ENCODE data around the gene OMA1. TPM values are rescaled to one million over a fixed set of nuclear protein-coding genes. Genes with fewer than 3 reads are reported as not detected.

OMA1 gene
- total and polyA plus RNA-seq, 2 of the 4 experiments (the other 2 are of a cell fraction) = 5.9 to 6.4 TPM

DNA sequence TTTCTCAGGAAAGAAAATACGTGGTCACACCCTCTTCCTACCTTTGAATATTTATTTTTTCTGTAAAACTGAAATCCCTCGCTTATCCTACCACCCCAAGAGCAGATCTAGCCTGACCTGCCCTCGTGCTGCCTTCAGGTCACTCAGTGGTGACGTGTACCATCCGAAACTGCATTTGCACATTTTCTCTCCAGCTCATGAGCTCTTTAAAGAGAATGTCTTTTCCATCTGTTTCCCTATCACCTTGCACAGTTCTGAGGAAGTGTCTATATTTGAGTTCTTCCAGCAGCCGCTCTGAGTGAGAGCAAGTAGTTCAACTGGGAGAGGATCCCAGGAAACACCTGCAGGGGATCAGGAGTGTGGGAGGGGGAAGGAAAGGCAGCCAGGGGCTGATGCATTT, 91.7 kb downstream of the OMA1 start:
- no peak for TF ChIP-seq CHD1 (IDR thresholded peaks at IDR 0.05; ENCODE audit: low read depth, low read length)
- TF ChIP-seq POLR2A (IDR thresholded peaks at IDR 0.05; ENCODE audit: low read depth, low read length) = no peak
- TF ChIP-seq MAFK (IDR thresholded peaks at IDR 0.05; ENCODE audit: low read depth, low read length) = no peak
- TF ChIP-seq, protein P1, sequence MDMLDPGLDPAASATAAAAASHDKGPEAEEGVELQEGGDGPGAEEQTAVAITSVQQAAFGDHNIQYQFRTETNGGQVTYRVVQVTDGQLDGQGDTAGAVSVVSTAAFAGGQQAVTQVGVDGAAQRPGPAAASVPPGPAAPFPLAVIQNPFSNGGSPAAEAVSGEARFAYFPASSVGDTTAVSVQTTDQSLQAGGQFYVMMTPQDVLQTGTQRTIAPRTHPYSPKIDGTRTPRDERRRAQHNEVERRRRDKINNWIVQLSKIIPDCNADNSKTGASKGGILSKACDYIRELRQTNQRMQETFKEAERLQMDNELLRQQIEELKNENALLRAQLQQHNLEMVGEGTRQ (IDR thresholded peaks at IDR 0.05; ENCODE audit: low read depth, low read length) = no peak
- TF ChIP-seq MXI1 (IDR thresholded peaks at IDR 0.05; ENCODE audit: borderline replicate concordance, low read depth, low read length) = no peak
- TF ChIP-seq RCOR1 (IDR thresholded peaks at IDR 0.05; ENCODE audit: insufficient replicate concordance, low read length) = no peak
- no peak for TF ChIP-seq MAZ (IDR thresholded peaks at IDR 0.05; ENCODE audit: borderline replicate concordance, low read depth, low read length)
- no peak for TF ChIP-seq RFX5 (IDR thresholded peaks at IDR 0.05; ENCODE audit: low read depth, low read length)
- TF ChIP-seq CTCF (conservative IDR thresholded peaks at IDR 0.05; ENCODE audit: low read depth, low read length) = no peak
- Histone ChIP-seq H3K9me1 (ENCODE audit: insufficient read depth, low read length) (no peaks in the 10 kb centered on the region), H2BK5ac (ENCODE audit: low read depth, low read length, poor library complexity, severe bottlenecking) (no peak overlapping the region), H3K56ac (ENCODE audit: extremely low read depth, insufficient read depth, low read length) (no peak overlapping the region), H3K18ac (ENCODE audit: low read depth, low read length) (no peak overlapping the region), H3K4me2 (ENCODE audit: low read depth, low read length) (no peak overlapping the region), H3K27ac (ENCODE audit: insufficient read depth, low read length) (no peak overlapping the region), H4K8ac (ENCODE audit: low read depth in 2 of 2, low read length in 2 of 2) (no peak overlapping the region), H3K36me3 (ENCODE audit: control insufficient read depth, insufficient read depth, low read length) (no peaks in the 10 kb centered on the region), H2AK5ac (ENCODE audit: low read depth, low read length) (no peak overlapping the region), H3K4ac (ENCODE audit: low read depth, low read length) (no peak overlapping the region), H4K5ac (ENCODE audit: low read depth, low read length) (no peak overlapping the region), H4K91ac (ENCODE audit: insufficient read depth, low read depth, low read length) (no peak overlapping the region), H3K4me3 (ENCODE audit: insufficient read depth, low read depth, low read length) (no peak overlapping the region), H3K9ac (ENCODE audit: low read depth, low read length) (no peak overlapping the region), H3K79me1 (ENCODE audit: low read depth in 1 of 2, low read length in 2 of 2) (no peaks in the 10 kb centered on the region), H2AK9ac (replicated peaks; ENCODE audit: low read depth, low read length, poor library complexity) (no peak overlapping the region), H3K9me3 (ENCODE audit: control insufficient read depth, insufficient read depth, low read length) (no peaks in the 10 kb centered on the region), H3K27me3 (ENCODE audit: control insufficient read depth, insufficient read depth, low read length) (peaks cover 4% of the 10 kb centered on the region), H3K4me1 (ENCODE audit: control insufficient read depth, insufficient read depth, low read length) (no peaks in the 10 kb centered on the region), H2BK120ac (ENCODE audit: low read depth, low read length) (no peak overlapping the region), H2BK15ac (ENCODE audit: low read depth, low read length) (no peak overlapping the region), H2AFZ (replicated peaks; ENCODE audit: low read length, poor library complexity) (no peak overlapping the region), H4K20me1 (ENCODE audit: insufficient read depth, low read length) (no peaks in the 10 kb centered on the region), H3K23ac (ENCODE audit: low read depth, low read length) (no peak overlapping the region), H3K14ac (replicated peaks; ENCODE audit: low read depth, low read length) (no peak overlapping the region), H2BK20ac (ENCODE audit: low read depth, low read length) (no peak overlapping the region)
- ChIA-PET CTCF (no interaction called here), POLR2A (ENCODE audit: unreplicated experiment) (no interaction called here)
- dilution Hi-C loops (cut with HindIII; ENCODE audit: low sequenced_read_pairs, unreplicated experiment) = no loop called here
- intact Hi-C loops (cut with micrococcal nuclease) = no loop called here
- ATAC-seq (ENCODE audit: low read depth) (no peak), DNase-seq (no peak)
- WGBS, 2 experiments (ENCODE audit: extremely low coverage in 2 of 2, insufficient read length in 1 of 2) = 10% methylated on average over 2 of the region's 6 CpGs; no CpG with 5 or more reads in 1 of the 2 experiments
- no TSS peak for BruUV-seq (replicated peaks)
- in situ Hi-C loops (cut with MboI; ENCODE audit: low sequenced_read_pairs) = no loop called here

Data from IMR-90 (cell line).